GM19455 (cell line): ENCODE measurements around the gene ENTREP1.

Source experiments
- ATAC-seq: cut with Tn5 transposase; IDR thresholded peaks from one replicate; pipeline ENCODE4 v1.9.1; 2021; ENCODE audit not compliant: unreplicated experiment

ENTREP1 gene

GRCh38 chr9:69319324-69320025 is 5.5 kb upstream of the ENTREP1 start:
- no peak for ATAC-seq

- ATAC-seq: no peak
These were observed 2.8 kb upstream of the ENTREP1 start for GRCh38 chr9:69322256-69322655.

- ATAC-seq: no peak
These were observed 1.2 kb upstream of the ENTREP1 start for GRCh38 chr9:69323861-69324260.

- no peak for ATAC-seq
These were observed 596 bp downstream of the ENTREP1 start for GRCh38 chr9:69325409-69326212.

GRCh38 chr9:69326261-69326660 is 1.2 kb downstream of the ENTREP1 start:
- ATAC-seq: no peak

- ATAC-seq: no peak
These were observed 5.6 kb downstream of the ENTREP1 start for GRCh38 chr9:69330580-69330979.

- ATAC-seq: no peak
These were observed 6.4 kb downstream of the ENTREP1 start for GRCh38 chr9:69331444-69331843.

GRCh38 chr9:69332067-69332685 is 7.2 kb downstream of the ENTREP1 start:
- no peak for ATAC-seq

- ATAC-seq: no peak
These were observed 8.7 kb downstream of the ENTREP1 start for GRCh38 chr9:69333716-69334115.

- ATAC-seq: no peak
These were observed 9.3 kb downstream of the ENTREP1 start for GRCh38 chr9:69334317-69334716.

GRCh38 chr9:69339620-69340019 is 14.6 kb downstream of the ENTREP1 start:
- ATAC-seq: no peak

- no peak for ATAC-seq
These were observed 15.6 kb downstream of the ENTREP1 start for GRCh38 chr9:69340631-69341030.

GRCh38 chr9:69342769-69343168 is 17.8 kb downstream of the ENTREP1 start:
- ATAC-seq: no peak

- no peak for ATAC-seq
These were observed 19.4 kb downstream of the ENTREP1 start for GRCh38 chr9:69344459-69344858.

GRCh38 chr9:69346596-69347390 is 21.8 kb downstream of the ENTREP1 start:
- ATAC-seq: no peak

GRCh38 chr9:69347607-69348006 is 22.6 kb downstream of the ENTREP1 start:
- no peak for ATAC-seq

- ATAC-seq: no peak
These were observed 26.2 kb downstream of the ENTREP1 start for GRCh38 chr9:69351227-69351626.

GRCh38 chr9:69355232-69355631 is 30.2 kb downstream of the ENTREP1 start:
- no peak for ATAC-seq

- ATAC-seq: no peak
These were observed 32.2 kb downstream of the ENTREP1 start for GRCh38 chr9:69357030-69357775.

- no peak for ATAC-seq
These were observed 32.8 kb downstream of the ENTREP1 start for GRCh38 chr9:69357821-69358220.
